GM23338 (cell line): ENCODE results near the gene NKX2-4. TPM values are rescaled to one million over a fixed set of nuclear protein-coding genes. Genes with fewer than 3 reads are reported as not detected.

Experiments used
- ATAC-seq: fragments of 200-7000 bp; cut with Tn5 transposase; 3 replicates; pipeline ENCODE4 v1.9.1; 2020
- DNase-seq: peaks from one replicate; pipeline ENCODE4 v3.0.0-alpha.2; 2015; ENCODE audit warnings: low spot score
- H2AFZ ChIP-seq: fragments of 200-600 bp; sonication (generic); 2 replicates; pipeline ENCODE4 v1.8.0; 2016; ENCODE audit warnings: antibody characterized with exemption, mild to moderate bottlenecking, moderate library complexity
- H3F3A ChIP-seq: fragments of 200-600 bp; sonication (generic); replicated peaks from 2 replicates; pipeline ENCODE4 v1.8.0; 2017; ENCODE audit warnings: antibody characterized with exemption, mixed run types, low read depth
- H3K27ac ChIP-seq: fragments of 200-600 bp; sonication (generic); 2 replicates; pipeline ENCODE4 v1.6.1; 2016; ENCODE audit warnings: low read depth
- H3K27me3 ChIP-seq: fragments of 200-600 bp; sonication (generic); 2 replicates; pipeline ENCODE4 v1.8.0; 2016; ENCODE audit warnings: mild to moderate bottlenecking, mixed run types, moderate library complexity; ENCODE audit not compliant: insufficient read depth
- H3K36me3 ChIP-seq: fragments of 200-600 bp; sonication (generic); 2 replicates; pipeline ENCODE4 v1.8.0; 2016; ENCODE audit warnings: mild to moderate bottlenecking; ENCODE audit not compliant: insufficient read depth
- H3K4me1 ChIP-seq: fragments of 200-600 bp; sonication (generic); 2 replicates; pipeline ENCODE4 v1.8.0; 2016; ENCODE audit warnings: mild to moderate bottlenecking, moderate library complexity; ENCODE audit not compliant: insufficient read depth
- H3K4me2 ChIP-seq: fragments of 200-600 bp; sonication (generic); 2 replicates; pipeline ENCODE4 v1.7.1; 2017; ENCODE audit warnings: mixed run types
- H3K4me3 ChIP-seq: fragments of 200-600 bp; sonication (generic); 2 replicates; pipeline ENCODE4 v1.6.1; 2016; ENCODE audit warnings: mixed run types
- H3K79me2 ChIP-seq: fragments of 200-600 bp; sonication (generic); replicated peaks from 2 replicates; pipeline ENCODE4 v1.8.0; 2017; ENCODE audit warnings: mild to moderate bottlenecking; ENCODE audit not compliant: insufficient read depth
- H3K9me2 ChIP-seq: fragments of 200-600 bp; sonication (generic); 2 replicates; pipeline ENCODE4 v1.8.0; 2017; ENCODE audit not compliant: insufficient read depth
- H4K20me1 ChIP-seq: fragments of 200-600 bp; sonication (generic); replicated peaks from 2 replicates; pipeline ENCODE4 v1.8.0; 2017; ENCODE audit warnings: mild to moderate bottlenecking; ENCODE audit not compliant: insufficient read depth
- H3K27ac Mint-ChIP-seq: 2 replicates; pipeline ENCODE4 v1.8.0; 2020; ENCODE audit warnings: inconsistent platforms, mild to moderate bottlenecking, moderate library complexity, mixed read lengths
- H3K27me3 Mint-ChIP-seq: 3 replicates; pipeline ENCODE4 v1.8.0; 2022; ENCODE audit warnings: low read depth, mild to moderate bottlenecking, moderate library complexity, mixed read lengths, inconsistent platforms; ENCODE audit not compliant: insufficient read depth, poor library complexity
- H3K36me3 Mint-ChIP-seq: 3 replicates; pipeline ENCODE4 v1.8.0; 2021; ENCODE audit warnings: low read depth, mild to moderate bottlenecking, inconsistent platforms, moderate library complexity, mixed read lengths
- H3K4me1 Mint-ChIP-seq: 3 replicates; pipeline ENCODE4 v1.8.0; 2020; ENCODE audit warnings: mild to moderate bottlenecking, inconsistent platforms, mixed read lengths
- H3K4me3 Mint-ChIP-seq: 3 replicates; pipeline ENCODE4 v1.8.0; 2021; ENCODE audit warnings: moderate library complexity, mild to moderate bottlenecking, inconsistent platforms, mixed read lengths
- H3K9me3 Mint-ChIP-seq: 3 replicates; pipeline ENCODE4 v1.8.0; 2020; ENCODE audit warnings: moderate library complexity, mild to moderate bottlenecking, inconsistent platforms, mixed read lengths
- CREB1 ChIP-seq: fragments of 250-450 bp; sonication (Bioruptor Pico); IDR thresholded peaks from 2 replicates; pipeline ENCODE4 v1.5.0; 2020; ENCODE audit warnings: low read depth, mild to moderate bottlenecking, moderate library complexity
- CTCF ChIP-seq, 2 experiments: fragments of 200-600 bp in 1 of 2; sonication (generic) in 1 of 2; conservative IDR thresholded peaks; 2 replicates each; pipeline versions ENCODE4 v1.5.1 to v1.6.1; 2016 to 2017; ENCODE audit warnings: antibody characterized with exemption in 2 of 2, low read depth in 2 of 2, mild to moderate bottlenecking in 2 of 2, moderate library complexity in 1 of 2
- ETS1 ChIP-seq: IDR thresholded peaks from 2 replicates; pipeline ENCODE4 v1.6.1; 2016; ENCODE audit warnings: antibody characterized with exemption
- EZH2 ChIP-seq: fragments of 200-600 bp; sonication (generic); IDR thresholded peaks from one replicate; pipeline ENCODE4 v1.8.0; 2017; ENCODE audit warnings: antibody characterized with exemption, mild to moderate bottlenecking, low read depth; ENCODE audit not compliant: unreplicated experiment
- EZH2phosphoT487 ChIP-seq: fragments of 200-600 bp; sonication (generic); IDR thresholded peaks from one replicate; pipeline ENCODE4 v1.8.1; 2018; ENCODE audit warnings: antibody characterized with exemption; ENCODE audit not compliant: unreplicated experiment
- JUNB ChIP-seq: IDR thresholded peaks from one replicate; pipeline ENCODE4 v1.6.1; 2016; ENCODE audit warnings: antibody characterized with exemption; ENCODE audit not compliant: unreplicated experiment
- NANOG ChIP-seq: IDR thresholded peaks from 2 replicates; pipeline ENCODE4 v1.6.1; 2016; ENCODE audit warnings: antibody characterized with exemption, borderline replicate concordance
- POLR2AphosphoS5 ChIP-seq: IDR thresholded peaks from 2 replicates; pipeline ENCODE4 v1.6.1; 2016; ENCODE audit warnings: antibody characterized with exemption, low read depth
- STAT1 ChIP-seq: IDR thresholded peaks from one replicate; pipeline ENCODE4 v1.6.1; 2016; ENCODE audit warnings: antibody characterized with exemption; ENCODE audit not compliant: unreplicated experiment
- ZNF114 ChIP-seq: fragments of 250-450 bp; sonication (Bioruptor Pico); IDR thresholded peaks from 2 replicates; pipeline ENCODE4 v1.5.0; 2020; ENCODE audit warnings: mild to moderate bottlenecking, moderate library complexity
- ZNF331 ChIP-seq: fragments of 250-450 bp; sonication (Bioruptor Pico); IDR thresholded peaks from 2 replicates; pipeline ENCODE4 v1.5.0; 2020; ENCODE audit warnings: low read depth, mild to moderate bottlenecking, moderate library complexity
- ZNF462 ChIP-seq: fragments of 250-450 bp; sonication (Bioruptor Pico); IDR thresholded peaks from 2 replicates; pipeline ENCODE4 v1.5.0; 2020; ENCODE audit warnings: mild to moderate bottlenecking, moderate library complexity
- polyA plus RNA-seq: library from polyadenylated mRNA; unstranded; fragments of >200 nt; fragmentation: Nextera tagmentation; extraction: Ambion mirVana; gene quantifications from 2 replicates; pipeline ENCODE4 v1.2.1, GENCODE V29; 2016
- total RNA-seq: library from RNA; depleted of rRNA; stranded (reverse); fragments of >200 nt; shearing (Covaris generic); gene quantifications from 2 replicates; pipeline ENCODE4 v1.2.3, GENCODE V29; 2014
- TF ChIP-seq, protein P1 (sequence below): IDR thresholded peaks from one replicate; pipeline ENCODE4 v1.6.1; 2018; ENCODE audit warnings: antibody characterized with exemption; ENCODE audit not compliant: unreplicated experiment

NKX2-4 gene
- total and polyA plus RNA-seq, 2 experiments from 2014 or later = 0.61 to 2.1 TPM

GRCh38 chr20:21373436-21373835 lies 23.9 kb downstream of the NKX2-4 start:
- H3K36me3 ChIP-seq = peaks cover 6% of the 10 kb centered on the region
- H3K4me2 ChIP-seq = no peak overlapping the region
- Mint-ChIP-seq H3K27me3 (peaks cover 3% of the 10 kb centered on the region), H3K9me3 (no peaks in the 10 kb centered on the region), H3K4me1 (peaks cover 9% of the 10 kb centered on the region), H3K27ac (no peak overlapping the region; the same call in 1 of the 2 replicates), H3K36me3 (peaks cover 24% of the 10 kb centered on the region), H3K4me3 (no peak overlapping the region)
- no peak overlapping the region for H2AFZ ChIP-seq
- TF ChIP-seq CREB1 (no peak), ZNF114 (no peak), ZNF331 (no peak), POLR2AphosphoS5 (no peak), ZNF462 (CRISPR knock-in tag) (no peak), JUNB (no peak), CTCF (conservative IDR thresholded peaks at IDR 0.05; ENCODE audit: low read depth in 2 of 2) (no peak), ETS1 (no peak), EZH2 (no peak), NANOG (no peak), STAT1 (no peak), EZH2phosphoT487 (no peak)
- TF ChIP-seq, protein P1, sequence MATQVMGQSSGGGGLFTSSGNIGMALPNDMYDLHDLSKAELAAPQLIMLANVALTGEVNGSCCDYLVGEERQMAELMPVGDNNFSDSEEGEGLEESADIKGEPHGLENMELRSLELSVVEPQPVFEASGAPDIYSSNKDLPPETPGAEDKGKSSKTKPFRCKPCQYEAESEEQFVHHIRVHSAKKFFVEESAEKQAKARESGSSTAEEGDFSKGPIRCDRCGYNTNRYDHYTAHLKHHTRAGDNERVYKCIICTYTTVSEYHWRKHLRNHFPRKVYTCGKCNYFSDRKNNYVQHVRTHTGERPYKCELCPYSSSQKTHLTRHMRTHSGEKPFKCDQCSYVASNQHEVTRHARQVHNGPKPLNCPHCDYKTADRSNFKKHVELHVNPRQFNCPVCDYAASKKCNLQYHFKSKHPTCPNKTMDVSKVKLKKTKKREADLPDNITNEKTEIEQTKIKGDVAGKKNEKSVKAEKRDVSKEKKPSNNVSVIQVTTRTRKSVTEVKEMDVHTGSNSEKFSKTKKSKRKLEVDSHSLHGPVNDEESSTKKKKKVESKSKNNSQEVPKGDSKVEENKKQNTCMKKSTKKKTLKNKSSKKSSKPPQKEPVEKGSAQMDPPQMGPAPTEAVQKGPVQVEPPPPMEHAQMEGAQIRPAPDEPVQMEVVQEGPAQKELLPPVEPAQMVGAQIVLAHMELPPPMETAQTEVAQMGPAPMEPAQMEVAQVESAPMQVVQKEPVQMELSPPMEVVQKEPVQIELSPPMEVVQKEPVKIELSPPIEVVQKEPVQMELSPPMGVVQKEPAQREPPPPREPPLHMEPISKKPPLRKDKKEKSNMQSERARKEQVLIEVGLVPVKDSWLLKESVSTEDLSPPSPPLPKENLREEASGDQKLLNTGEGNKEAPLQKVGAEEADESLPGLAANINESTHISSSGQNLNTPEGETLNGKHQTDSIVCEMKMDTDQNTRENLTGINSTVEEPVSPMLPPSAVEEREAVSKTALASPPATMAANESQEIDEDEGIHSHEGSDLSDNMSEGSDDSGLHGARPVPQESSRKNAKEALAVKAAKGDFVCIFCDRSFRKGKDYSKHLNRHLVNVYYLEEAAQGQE = no peak
- no peak overlapping the region for H3K27ac ChIP-seq
- peaks cover 23% of the 10 kb centered on the region for H4K20me1 ChIP-seq
- no peaks in the 10 kb centered on the region for H3F3A ChIP-seq
- H3K9me2 ChIP-seq = no peaks in the 10 kb centered on the region
- H3K27me3 ChIP-seq = no peaks in the 10 kb centered on the region
- H3K79me2 ChIP-seq = peaks cover 93% of the 10 kb centered on the region
- no peaks in the 10 kb centered on the region; the same call in 1 of the 2 replicates for H3K4me1 ChIP-seq
- no peak for ATAC-seq
- DNase-seq = no peak
- H3K4me3 ChIP-seq = no peak overlapping the region
